HepG2 (cell line): ENCODE results near the gene ALDH3B1. TPM values are rescaled to one million over a fixed set of nuclear protein-coding genes. Genes with fewer than 3 reads are reported as not detected.

Experiments used
- ATM ChIP-seq: fragments of 450-650 bp; IDR thresholded peaks from 2 replicates; pipeline ENCODE4 v1.7.1; 2017; ENCODE audit warnings: mild to moderate bottlenecking, borderline replicate concordance
- CENPX ChIP-seq: sonication (generic); formaldehyde crosslinking; IDR thresholded peaks from 2 replicates; pipeline ENCODE4 v1.9.0; 2021; ENCODE audit warnings: mild to moderate bottlenecking, missing genetic modification reagents, moderate library complexity
- DRAP1 ChIP-seq: IDR thresholded peaks from 2 replicates; pipeline ENCODE4 v1.6.1; 2016; ENCODE audit warnings: missing genetic modification reagents, missing compliant biosample characterization
- GATA4 ChIP-seq: sonication (generic); IDR thresholded peaks from 2 replicates; pipeline ENCODE4 v1.6.1; 2016; ENCODE audit warnings: antibody characterized with exemption, low read depth, borderline replicate concordance
- KDM3A ChIP-seq: IDR thresholded peaks from 2 replicates; pipeline ENCODE4 v1.6.1; 2018; ENCODE audit warnings: low read depth, missing compliant biosample characterization
- MBD4 ChIP-seq: IDR thresholded peaks from 2 replicates; pipeline ENCODE4 v1.6.1; 2012; ENCODE audit warnings: low read length, inconsistent platforms, borderline replicate concordance
- MED1 ChIP-seq: sonication (generic); formaldehyde crosslinking; IDR thresholded peaks from 2 replicates; pipeline ENCODE4 v1.4.0; 2020; ENCODE audit warnings: missing genetic modification reagents
- WIZ ChIP-seq: sonication (generic); formaldehyde crosslinking; IDR thresholded peaks from 2 replicates; pipeline ENCODE4 v1.5.1; 2020; ENCODE audit warnings: mild to moderate bottlenecking, missing genetic modification reagents
- ZNF280B ChIP-seq: sonication (generic); formaldehyde crosslinking; IDR thresholded peaks from 2 replicates; pipeline ENCODE4 v1.5.0; 2020; ENCODE audit warnings: missing genetic modification reagents, mild to moderate bottlenecking, borderline replicate concordance
- ZNF564 ChIP-seq: sonication (generic); formaldehyde crosslinking; IDR thresholded peaks from 2 replicates; pipeline ENCODE4 v1.8.1; 2023; ENCODE audit warnings: mild to moderate bottlenecking, missing genetic modification reagents
- ZNF687 ChIP-seq: sonication (generic); formaldehyde crosslinking; IDR thresholded peaks from 2 replicates; pipeline ENCODE4 v1.5.1; 2020; ENCODE audit warnings: mild to moderate bottlenecking, missing genetic modification reagents, moderate library complexity
- polyA plus RNA-seq, 8 experiments: library from polyadenylated mRNA; depleted of rRNA in 3 of 8; stranded (reverse) in 7 of 8; unstranded in 1 of 8; fragments of >200 nt; fragmentation: Illumina TruSeq in 4 of 8; extraction: Trizol in 4 of 8; gene quantifications; 2 replicates each; pipeline versions ENCODE4 v1.2.1 to v1.2.3, GENCODE V29; 2011 to 2016; ENCODE audit warnings: low read depth in 4 of 8, missing spikeins in 1 of 8, mixed read lengths in 1 of 8; ENCODE audit not compliant: insufficient read depth in 1 of 8
- total RNA-seq, 5 experiments: library from RNA; depleted of rRNA; stranded (reverse); fragments of >200 nt; fragmentation: Illumina TruSeq; extraction: Trizol; gene quantifications; 2 replicates each; pipeline ENCODE4 v1.2.3, GENCODE V29; 2016; ENCODE audit warnings: low read depth in 1 of 5
- TF ChIP-seq, protein P1 (sequence below): sonication (generic); formaldehyde crosslinking; IDR thresholded peaks from 2 replicates; pipeline ENCODE4 v1.4.0; 2020; ENCODE audit warnings: missing genetic modification reagents
- TF ChIP-seq, protein P2 (sequence below): sonication (generic); formaldehyde crosslinking; IDR thresholded peaks from 2 replicates; pipeline ENCODE4 v1.4.0; 2020; ENCODE audit warnings: missing genetic modification reagents
- TF ChIP-seq, protein P3 (sequence below): sonication (generic); formaldehyde crosslinking; IDR thresholded peaks from 2 replicates; pipeline ENCODE4 v1.4.0; 2020; ENCODE audit warnings: mild to moderate bottlenecking, missing genetic modification reagents

The ALDH3B1 gene
- total and polyA plus RNA-seq, 2 of the 13 experiments (the other 11 are each of a cell fraction or from before 2014, with no cell fraction given), result 4.0 to 6.7 TPM

DNA sequence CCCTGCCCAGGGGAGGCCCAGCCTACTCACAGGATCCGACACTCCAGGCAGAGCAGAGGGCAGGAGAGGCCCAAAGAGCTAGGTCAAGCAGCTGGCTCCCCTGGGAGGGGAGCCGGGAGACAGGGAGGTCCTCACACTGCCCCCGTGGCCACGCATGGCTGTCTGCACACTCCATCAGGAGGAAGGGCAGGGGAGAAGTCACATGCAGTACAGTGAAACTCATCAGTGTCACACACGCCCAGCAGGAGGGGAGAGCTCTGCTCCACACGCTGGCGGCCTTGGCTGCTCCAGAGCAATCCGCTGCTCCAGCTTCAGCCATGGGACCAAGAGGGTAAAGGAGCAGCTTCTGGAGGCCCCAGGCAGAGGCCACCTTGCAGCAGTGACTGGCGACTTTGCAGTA, 43.0 kb downstream of the ALDH3B1 start (continued):
- TF ChIP-seq ZNF687 (CRISPR knock-in tag), result peak; percentile 12; the same call in 1 of the 2 replicates
- TF ChIP-seq DRAP1 (CRISPR knock-in tag), result no peak
- no peak for TF ChIP-seq KDM3A (CRISPR knock-in tag)
- TF ChIP-seq ATM, result no peak
- TF ChIP-seq, protein P1, sequence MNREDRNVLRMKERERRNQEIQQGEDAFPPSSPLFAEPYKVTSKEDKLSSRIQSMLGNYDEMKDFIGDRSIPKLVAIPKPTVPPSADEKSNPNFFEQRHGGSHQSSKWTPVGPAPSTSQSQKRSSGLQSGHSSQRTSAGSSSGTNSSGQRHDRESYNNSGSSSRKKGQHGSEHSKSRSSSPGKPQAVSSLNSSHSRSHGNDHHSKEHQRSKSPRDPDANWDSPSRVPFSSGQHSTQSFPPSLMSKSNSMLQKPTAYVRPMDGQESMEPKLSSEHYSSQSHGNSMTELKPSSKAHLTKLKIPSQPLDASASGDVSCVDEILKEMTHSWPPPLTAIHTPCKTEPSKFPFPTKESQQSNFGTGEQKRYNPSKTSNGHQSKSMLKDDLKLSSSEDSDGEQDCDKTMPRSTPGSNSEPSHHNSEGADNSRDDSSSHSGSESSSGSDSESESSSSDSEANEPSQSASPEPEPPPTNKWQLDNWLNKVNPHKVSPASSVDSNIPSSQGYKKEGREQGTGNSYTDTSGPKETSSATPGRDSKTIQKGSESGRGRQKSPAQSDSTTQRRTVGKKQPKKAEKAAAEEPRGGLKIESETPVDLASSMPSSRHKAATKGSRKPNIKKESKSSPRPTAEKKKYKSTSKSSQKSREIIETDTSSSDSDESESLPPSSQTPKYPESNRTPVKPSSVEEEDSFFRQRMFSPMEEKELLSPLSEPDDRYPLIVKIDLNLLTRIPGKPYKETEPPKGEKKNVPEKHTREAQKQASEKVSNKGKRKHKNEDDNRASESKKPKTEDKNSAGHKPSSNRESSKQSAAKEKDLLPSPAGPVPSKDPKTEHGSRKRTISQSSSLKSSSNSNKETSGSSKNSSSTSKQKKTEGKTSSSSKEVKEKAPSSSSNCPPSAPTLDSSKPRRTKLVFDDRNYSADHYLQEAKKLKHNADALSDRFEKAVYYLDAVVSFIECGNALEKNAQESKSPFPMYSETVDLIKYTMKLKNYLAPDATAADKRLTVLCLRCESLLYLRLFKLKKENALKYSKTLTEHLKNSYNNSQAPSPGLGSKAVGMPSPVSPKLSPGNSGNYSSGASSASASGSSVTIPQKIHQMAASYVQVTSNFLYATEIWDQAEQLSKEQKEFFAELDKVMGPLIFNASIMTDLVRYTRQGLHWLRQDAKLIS, result no peak
- TF ChIP-seq ZNF564 (CRISPR knock-in tag), result no peak
- TF ChIP-seq ZNF280B (CRISPR knock-in tag), result peak; percentile 37; the same call in 1 of the 2 replicates
- TF ChIP-seq, protein P2, sequence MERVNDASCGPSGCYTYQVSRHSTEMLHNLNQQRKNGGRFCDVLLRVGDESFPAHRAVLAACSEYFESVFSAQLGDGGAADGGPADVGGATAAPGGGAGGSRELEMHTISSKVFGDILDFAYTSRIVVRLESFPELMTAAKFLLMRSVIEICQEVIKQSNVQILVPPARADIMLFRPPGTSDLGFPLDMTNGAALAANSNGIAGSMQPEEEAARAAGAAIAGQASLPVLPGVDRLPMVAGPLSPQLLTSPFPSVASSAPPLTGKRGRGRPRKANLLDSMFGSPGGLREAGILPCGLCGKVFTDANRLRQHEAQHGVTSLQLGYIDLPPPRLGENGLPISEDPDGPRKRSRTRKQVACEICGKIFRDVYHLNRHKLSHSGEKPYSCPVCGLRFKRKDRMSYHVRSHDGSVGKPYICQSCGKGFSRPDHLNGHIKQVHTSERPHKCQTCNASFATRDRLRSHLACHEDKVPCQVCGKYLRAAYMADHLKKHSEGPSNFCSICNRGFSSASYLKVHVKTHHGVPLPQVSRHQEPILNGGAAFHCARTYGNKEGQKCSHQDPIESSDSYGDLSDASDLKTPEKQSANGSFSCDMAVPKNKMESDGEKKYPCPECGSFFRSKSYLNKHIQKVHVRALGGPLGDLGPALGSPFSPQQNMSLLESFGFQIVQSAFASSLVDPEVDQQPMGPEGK (CRISPR knock-in tag), result no peak
- TF ChIP-seq MBD4, result no peak
- TF ChIP-seq MED1 (CRISPR knock-in tag), result no peak
- TF ChIP-seq GATA4, result no peak
- TF ChIP-seq, protein P3, sequence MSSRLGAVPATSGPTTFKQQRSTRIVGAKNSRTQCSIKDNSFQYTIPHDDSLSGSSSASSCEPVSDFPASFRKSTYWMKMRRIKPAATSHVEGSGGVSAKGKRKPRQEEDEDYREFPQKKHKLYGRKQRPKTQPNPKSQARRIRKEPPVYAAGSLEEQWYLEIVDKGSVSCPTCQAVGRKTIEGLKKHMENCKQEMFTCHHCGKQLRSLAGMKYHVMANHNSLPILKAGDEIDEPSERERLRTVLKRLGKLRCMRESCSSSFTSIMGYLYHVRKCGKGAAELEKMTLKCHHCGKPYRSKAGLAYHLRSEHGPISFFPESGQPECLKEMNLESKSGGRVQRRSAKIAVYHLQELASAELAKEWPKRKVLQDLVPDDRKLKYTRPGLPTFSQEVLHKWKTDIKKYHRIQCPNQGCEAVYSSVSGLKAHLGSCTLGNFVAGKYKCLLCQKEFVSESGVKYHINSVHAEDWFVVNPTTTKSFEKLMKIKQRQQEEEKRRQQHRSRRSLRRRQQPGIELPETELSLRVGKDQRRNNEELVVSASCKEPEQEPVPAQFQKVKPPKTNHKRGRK (CRISPR knock-in tag), result no peak
- TF ChIP-seq WIZ (CRISPR knock-in tag), result no peak
- TF ChIP-seq CENPX, result no peak
